Right lobe of liver (tissue), 6 donors: ENCODE measurements around the gene LAMB1. TPM values are rescaled to one million over a fixed set of nuclear protein-coding genes. Genes with fewer than 3 reads are reported as not detected.

Experiments used
- ATAC-seq, 4 donors: fragments of 200-7000 bp; cut with Tn5 transposase; one replicate each; pipeline ENCODE4 v1.9.1; 2020; ENCODE audit warnings: mild to moderate bottlenecking in 4 of 4, moderate library complexity in 4 of 4
- DNase-seq, 3 donors: peaks; one replicate each; pipeline ENCODE4 v3.0.0-alpha.2; 2020
- H3K27ac ChIP-seq, 3 donors: fragments of 200-600 bp; one replicate each; pipeline ENCODE4 v1.8.0; 2022
- H3K27me3 ChIP-seq, 2 donors: fragments of 200-600 bp; one replicate each; pipeline ENCODE4 v1.8.0; 2022
- H3K36me3 ChIP-seq, 4 donors: fragments of 200-600 bp; sonication (generic) in 1 of 4; one replicate each; pipeline versions ENCODE4 v1.5.1 to v1.8.0; 2017 to 2022; ENCODE audit warnings: control low read depth in 1 of 4
- H3K4me1 ChIP-seq, 4 donors: fragments of 200-600 bp; sonication (generic) in 1 of 4; one replicate each; pipeline versions ENCODE4 v1.5.1 to v1.8.0; 2017 to 2022; ENCODE audit warnings: control low read depth in 1 of 4
- H3K4me3 ChIP-seq, 3 donors: fragments of 200-600 bp; one replicate each; pipeline ENCODE4 v1.8.0; 2022
- H3K9me3 ChIP-seq, 4 donors: fragments of 200-600 bp; sonication (generic) in 1 of 4; one replicate each; pipeline versions ENCODE4 v1.5.1 to v1.8.0; 2017 to 2022; ENCODE audit warnings: control low read depth in 1 of 4
- POLR2A ChIP-seq: fragments of 450-650 bp; IDR thresholded peaks from one replicate; pipeline ENCODE4 v1.6.1; 2017; ENCODE audit warnings: antibody characterized with exemption, mild to moderate bottlenecking
- WGBS: methylation state at CpG from one replicate; pipeline ENCODE4 v1.1.6; 2018; ENCODE audit warnings: low coverage, low lambda C conversion rate; ENCODE audit not compliant: insufficient coverage; ENCODE audit errors: missing lambda C conversion rate; 5-methylcytosine and 5-hydroxymethylcytosine counted together
- intact Hi-C, 2 donors: fragments of 100-400 bp; cut with DNase I; formaldehyde crosslinking; loops; one replicate each; pipeline versions ENCODE4 v1.11.2 to v1.14.1; 2022
- small RNA-seq, 2 experiments: library from RNA; depleted of rRNA; stranded (forward); fragments of <200 nt; gene quantifications; one replicate each; pipeline ENCODE3, GENCODE V24; 2016
- total RNA-seq, 6 experiments: library from RNA; depleted of rRNA in 2 of 6; stranded (reverse); fragments of >200 nt in 2 of 6; fragmentation: NEBNext Ultra II Directional in 3 of 6; extraction: Animal tissue kit (Norgen Biotek cat#: 25700) in 3 of 6; gene quantifications; one replicate each; pipeline versions ENCODE4 v1.1.0 to v1.2.4, GENCODE V29; 2016 to 2023
- TF ChIP-seq, protein P1 (sequence below), 4 donors: fragments of 200-600 bp in 3 of 4; fragments of 450-650 bp in 1 of 4; IDR thresholded peaks; one replicate each; pipeline versions ENCODE4 v1.5.1 to v1.8.0; 2016 to 2022; ENCODE audit warnings: antibody characterized with exemption in 4 of 4, mild to moderate bottlenecking in 2 of 4
- donor health status: DM: no; HTN: yes; CAD: no.
- donor health status: DM: no; HTN: no; CAD: no.
- donor health status: DM: no; HTN: no; CAD: no.
- donor health status: DM: no; HTN: yes; CAD: no.
- donor health status: DM: no; HTN: yes; CAD: no.

The LAMB1 gene
- total RNA-seq, 6 experiments from 2014 or later = 14.9 to 61.0 (median 28.9) TPM

DNA sequence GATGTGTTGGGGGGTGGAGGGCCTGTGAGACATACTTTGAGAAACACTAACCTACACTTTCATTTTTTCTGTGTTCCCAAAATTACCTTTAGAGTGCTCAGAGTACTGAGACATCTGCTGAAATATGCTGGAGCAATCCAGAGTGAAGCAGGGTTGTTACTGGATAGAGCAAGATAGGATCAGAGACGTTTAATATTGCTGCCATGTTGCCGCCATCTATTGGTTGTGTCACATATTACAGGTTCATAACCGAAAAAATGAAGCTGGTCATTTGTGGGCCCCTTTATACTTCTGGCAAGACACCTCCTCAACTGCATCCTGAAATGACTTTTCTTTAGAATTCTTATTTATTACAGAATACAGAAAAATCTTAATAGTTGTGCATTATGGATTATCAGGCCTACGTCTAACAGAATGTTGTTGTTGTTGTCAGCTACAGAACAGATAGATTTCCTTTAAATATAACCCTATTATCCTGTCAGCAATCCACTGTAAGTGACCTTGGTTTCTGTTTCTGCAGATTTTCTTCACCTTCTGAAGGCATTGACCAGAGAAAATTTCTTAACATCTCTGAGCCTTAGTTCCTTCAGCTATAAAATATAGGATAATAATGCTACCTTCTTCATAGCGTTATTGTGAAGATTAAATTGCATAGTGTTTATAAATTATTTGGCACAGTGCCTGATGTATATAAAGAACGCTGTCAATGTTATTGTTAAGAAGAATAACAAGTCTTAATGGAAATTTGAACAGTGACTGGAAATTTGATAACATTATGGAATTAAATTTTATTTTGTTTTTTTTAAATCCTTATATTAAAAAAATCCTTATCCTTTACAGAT lies 128.1 kb downstream of the LAMB1 start:
- TF ChIP-seq, protein P1, sequence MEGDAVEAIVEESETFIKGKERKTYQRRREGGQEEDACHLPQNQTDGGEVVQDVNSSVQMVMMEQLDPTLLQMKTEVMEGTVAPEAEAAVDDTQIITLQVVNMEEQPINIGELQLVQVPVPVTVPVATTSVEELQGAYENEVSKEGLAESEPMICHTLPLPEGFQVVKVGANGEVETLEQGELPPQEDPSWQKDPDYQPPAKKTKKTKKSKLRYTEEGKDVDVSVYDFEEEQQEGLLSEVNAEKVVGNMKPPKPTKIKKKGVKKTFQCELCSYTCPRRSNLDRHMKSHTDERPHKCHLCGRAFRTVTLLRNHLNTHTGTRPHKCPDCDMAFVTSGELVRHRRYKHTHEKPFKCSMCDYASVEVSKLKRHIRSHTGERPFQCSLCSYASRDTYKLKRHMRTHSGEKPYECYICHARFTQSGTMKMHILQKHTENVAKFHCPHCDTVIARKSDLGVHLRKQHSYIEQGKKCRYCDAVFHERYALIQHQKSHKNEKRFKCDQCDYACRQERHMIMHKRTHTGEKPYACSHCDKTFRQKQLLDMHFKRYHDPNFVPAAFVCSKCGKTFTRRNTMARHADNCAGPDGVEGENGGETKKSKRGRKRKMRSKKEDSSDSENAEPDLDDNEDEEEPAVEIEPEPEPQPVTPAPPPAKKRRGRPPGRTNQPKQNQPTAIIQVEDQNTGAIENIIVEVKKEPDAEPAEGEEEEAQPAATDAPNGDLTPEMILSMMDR (IDR thresholded peaks at IDR 0.05) = peak; percentile 71 to 81 (median 78)
- no peak for TF ChIP-seq POLR2A
- no peak overlapping the region for H3K4me3 ChIP-seq
- H3K9me3 ChIP-seq = no peaks in the 10 kb centered on the region
- H3K27ac ChIP-seq = no peak overlapping the region
- ATAC-seq (peak; percentile 94 to 97 (median 96)), DNase-seq (no peak)
- no peaks in the 10 kb centered on the region for H3K36me3 ChIP-seq
- no peaks in the 10 kb centered on the region for H3K27me3 ChIP-seq
- intact Hi-C loops = loop anchor here (10.0 kb wide), 1 partner anchor 130 kb away; the partner anchor contains the start of gene CBLL1 (in 2 of the 2)
- H3K4me1 ChIP-seq = no peaks in the 10 kb centered on the region
- WGBS = 15% methylated on average over 6 of the region's 6 CpGs

DNA sequence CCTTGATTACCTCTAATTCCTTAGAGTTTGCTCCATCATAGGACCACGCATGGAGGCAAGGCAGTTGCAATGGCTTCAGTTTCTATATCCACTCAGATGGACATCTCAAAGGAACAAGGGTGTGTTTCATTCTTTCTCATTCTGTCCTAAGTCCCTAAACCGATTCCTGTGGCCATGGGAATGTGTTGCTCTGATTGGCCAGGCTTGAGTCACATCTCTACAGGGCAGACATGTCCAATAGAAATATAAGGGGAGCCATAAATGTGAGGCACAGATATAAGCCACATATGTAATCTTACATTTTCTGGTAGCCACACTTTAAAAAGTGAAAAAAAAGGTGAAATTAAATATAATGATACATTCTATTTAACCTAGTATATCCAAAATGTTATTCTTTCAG lies 128.8 kb downstream of the LAMB1 start:
- WGBS = 40% methylated on average over 2 of the region's 2 CpGs
- intact Hi-C loops = loop anchor here (10.0 kb wide), 1 partner anchor 129 kb away; the partner anchor contains the start of gene CBLL1 (in 2 of the 2)

More for the DNA sequence above, 128.8 kb downstream of the LAMB1 start:
- TF ChIP-seq, protein P1 (IDR thresholded peaks at IDR 0.05) = no peak
- TF ChIP-seq POLR2A = no peak
- H3K4me3 ChIP-seq = no peak overlapping the region
- H3K9me3 ChIP-seq = no peaks in the 10 kb centered on the region
- no peak for DNase-seq
- no peak overlapping the region for H3K27ac ChIP-seq
- no peaks in the 10 kb centered on the region for H3K36me3 ChIP-seq
- no peak for ATAC-seq
- no peaks in the 10 kb centered on the region for H3K27me3 ChIP-seq
- H3K4me1 ChIP-seq = no peaks in the 10 kb centered on the region

Small RNAs within 50 kb of the gene (small RNA-seq; reads per million reads assigned to genes)
- gene RF00012 = 0 reads per million in 2 experiments

Other genes starting within 250 kb of the LAMB1 start
- 1 to 10 TPM in 2 of 6 experiments, under 1 TPM in 2, not detected in 2; 0.15 to 2.8 (median 1.5) TPM for gene SLC26A3, start 199.9 kb downstream of the LAMB1 start, total RNA-seq
- 10 to 100 TPM; 51.5 to 69.4 (median 61.0) TPM for gene DLD, start 112.0 kb downstream of the LAMB1 start, total RNA-seq
- not detected for gene LAMB4, start 127.2 kb upstream of the LAMB1 start, total RNA-seq